GM21619 (cell line): ENCODE measurements around the gene RELT.
A peak's percentile ranks its signal among the peaks of the same experiment; 100 is the strongest.

Experiments used
- ATAC-seq: cut with Tn5 transposase; IDR thresholded peaks from one replicate; pipeline ENCODE4 v1.9.1; 2021; ENCODE audit not compliant: unreplicated experiment

The RELT gene

GRCh38 chr11:73376160-73376802, at the start of gene RELT:
TSS of gene RELT (plus strand) at chr11:73376399. CDS start at chr11:73389137, 12,738 bp downstream.
- ATAC-seq, result peak; percentile 72

GRCh38 chr11:73326929-73327811, 49.0 kb upstream of the RELT start:
- no peak for ATAC-seq

- ATAC-seq, result no peak
These were observed 48.3 kb upstream of the RELT start for GRCh38 chr11:73327812-73328364.

GRCh38 chr11:73330569-73331093, 45.6 kb upstream of the RELT start:
- no peak for ATAC-seq

GRCh38 chr11:73331138-73331916, 44.9 kb upstream of the RELT start:
- ATAC-seq, result no peak

GRCh38 chr11:73333173-73333572, 43.0 kb upstream of the RELT start:
- ATAC-seq, result no peak

GRCh38 chr11:73333640-73334383, 42.4 kb upstream of the RELT start:
- no peak for ATAC-seq

GRCh38 chr11:73334384-73335203, 41.6 kb upstream of the RELT start:
- ATAC-seq, result no peak

GRCh38 chr11:73335204-73335923, 40.8 kb upstream of the RELT start:
- no peak for ATAC-seq

GRCh38 chr11:73337846-73338245, 38.4 kb upstream of the RELT start:
- ATAC-seq, result no peak

- ATAC-seq, result no peak
These were observed 37.9 kb upstream of the RELT start for GRCh38 chr11:73338279-73338678.

GRCh38 chr11:73340164-73340563, 36.0 kb upstream of the RELT start:
- ATAC-seq, result no peak

GRCh38 chr11:73342633-73343032, 33.6 kb upstream of the RELT start:
- ATAC-seq, result no peak

GRCh38 chr11:73343076-73343873, 32.9 kb upstream of the RELT start:
- no peak for ATAC-seq

GRCh38 chr11:73344191-73344607, 32.0 kb upstream of the RELT start:
- no peak for ATAC-seq

GRCh38 chr11:73345481-73346160, 30.6 kb upstream of the RELT start:
- ATAC-seq, result no peak

- no peak for ATAC-seq
These were observed 29.8 kb upstream of the RELT start for GRCh38 chr11:73346186-73346935.
